HUES48 (cell line): ENCODE data around the gene SPPL3.

Experiments
- H3K27ac ChIP-seq: one replicate; pipeline ENCODE4 v1.7.0; 2013; ENCODE audit warnings: low read depth, low read length, inconsistent platforms
- H3K27me3 ChIP-seq: 2 replicates; pipeline ENCODE4 v1.6.1; 2013; ENCODE audit warnings: mild to moderate bottlenecking, low read length; ENCODE audit not compliant: control insufficient read depth, insufficient read depth
- H3K36me3 ChIP-seq: 2 replicates; pipeline ENCODE4 v1.6.1; 2013; ENCODE audit warnings: low read length; ENCODE audit not compliant: control insufficient read depth, insufficient read depth
- H3K4me1 ChIP-seq: 2 replicates; pipeline ENCODE4 v1.6.1; 2013; ENCODE audit warnings: mild to moderate bottlenecking, low read length; ENCODE audit not compliant: control insufficient read depth, insufficient read depth
- H3K4me3 ChIP-seq: 2 replicates; pipeline ENCODE4 v1.5.1; 2013; ENCODE audit warnings: mild to moderate bottlenecking, low read depth, low read length
- H3K9ac ChIP-seq: 2 replicates; pipeline ENCODE4 v1.6.1; 2013; ENCODE audit warnings: mild to moderate bottlenecking, low read depth, low read length, moderate library complexity
- H3K9me3 ChIP-seq: 2 replicates; pipeline ENCODE4 v1.6.1; 2013; ENCODE audit warnings: low read length; ENCODE audit not compliant: control insufficient read depth, insufficient read depth

Gene SPPL3

DNA sequence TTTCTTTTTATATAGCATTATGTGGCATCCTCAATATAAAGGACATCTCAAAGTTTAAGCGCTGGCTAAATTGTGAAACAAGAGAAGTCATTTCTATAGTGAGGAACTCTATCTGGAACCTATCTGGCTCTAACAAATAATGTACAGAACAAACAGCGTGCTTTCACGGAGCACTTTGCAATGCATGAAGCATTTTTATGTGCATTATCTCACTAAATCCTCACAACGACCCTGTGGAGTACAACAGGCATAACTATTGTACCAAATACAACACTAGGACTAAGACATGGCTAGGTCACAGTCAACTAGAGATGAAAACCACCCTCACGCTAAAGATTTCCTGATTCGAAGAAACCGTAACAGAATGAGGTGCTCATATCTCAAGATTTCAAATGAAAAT lies 8.6 kb downstream of the SPPL3 start:
- Histone ChIP-seq H3K9ac (no peak overlapping the region), H3K27me3 (no peaks in the 10 kb centered on the region)

DNA sequence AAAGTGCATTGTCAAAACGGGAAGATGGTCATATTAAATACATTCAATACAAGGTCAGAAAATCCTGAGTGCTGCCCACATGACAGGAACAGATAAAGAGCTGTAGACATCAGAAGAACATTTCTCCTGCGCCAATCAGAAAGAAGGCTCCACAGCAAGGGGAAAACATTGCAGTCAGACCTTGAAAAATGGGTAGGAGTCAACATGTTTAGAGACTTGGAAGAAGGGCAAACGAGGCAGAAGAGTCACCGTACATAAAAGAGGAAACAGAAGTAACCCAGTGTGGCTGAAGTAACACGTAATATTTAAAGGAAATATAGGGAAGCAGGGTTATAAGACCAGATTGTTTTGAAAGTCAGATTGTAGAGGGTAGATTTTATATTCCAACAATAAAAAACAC lies 11.9 kb downstream of the SPPL3 start:
- Histone ChIP-seq H3K4me3 (no peak overlapping the region), H3K9me3 (no peaks in the 10 kb centered on the region), H3K27ac (no peak overlapping the region), H3K36me3 (no peaks in the 10 kb centered on the region), H3K9ac (no peak overlapping the region), H3K27me3 (no peaks in the 10 kb centered on the region), H3K4me1 (peaks cover 10% of the 10 kb centered on the region; the same call in 1 of the 2 replicates)

More for the DNA sequence above, 8.6 kb downstream of the SPPL3 start:
- H3K4me3 ChIP-seq, result no peak overlapping the region
- H3K9me3 ChIP-seq, result no peaks in the 10 kb centered on the region
- peaks cover 10% of the 10 kb centered on the region; the same call in 1 of the 2 replicates for H3K4me1 ChIP-seq
- no peak overlapping the region for H3K27ac ChIP-seq
- H3K36me3 ChIP-seq, result peaks cover 10% of the 10 kb centered on the region; the same call in 1 of the 2 replicates

DNA sequence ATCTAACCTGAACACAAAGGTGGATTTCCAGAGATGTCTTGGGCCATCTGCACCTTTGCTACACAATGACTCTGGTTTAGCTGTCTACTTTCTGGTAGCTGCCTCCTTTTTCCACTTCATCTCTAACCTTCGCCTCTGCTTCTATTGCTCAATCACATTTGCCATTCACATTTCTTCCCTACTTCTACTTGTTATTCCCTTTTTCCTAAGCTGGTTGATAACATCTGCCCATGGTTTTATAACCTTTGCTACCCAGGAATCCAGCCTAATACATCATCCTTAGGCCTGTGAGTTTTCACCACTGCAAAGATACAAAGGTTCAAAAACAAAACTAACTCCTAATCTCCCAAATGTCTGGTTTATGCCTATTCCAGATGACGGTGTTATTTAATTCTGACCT lies 13.2 kb downstream of the SPPL3 start:
- H3K36me3 ChIP-seq, result no peaks in the 10 kb centered on the region
- no peak overlapping the region for H3K9ac ChIP-seq
- no peak overlapping the region for H3K27ac ChIP-seq
- peaks cover 10% of the 10 kb centered on the region; the same call in 1 of the 2 replicates for H3K4me1 ChIP-seq
- no peaks in the 10 kb centered on the region for H3K27me3 ChIP-seq
- H3K4me3 ChIP-seq, result no peak overlapping the region
- H3K9me3 ChIP-seq, result no peaks in the 10 kb centered on the region

DNA sequence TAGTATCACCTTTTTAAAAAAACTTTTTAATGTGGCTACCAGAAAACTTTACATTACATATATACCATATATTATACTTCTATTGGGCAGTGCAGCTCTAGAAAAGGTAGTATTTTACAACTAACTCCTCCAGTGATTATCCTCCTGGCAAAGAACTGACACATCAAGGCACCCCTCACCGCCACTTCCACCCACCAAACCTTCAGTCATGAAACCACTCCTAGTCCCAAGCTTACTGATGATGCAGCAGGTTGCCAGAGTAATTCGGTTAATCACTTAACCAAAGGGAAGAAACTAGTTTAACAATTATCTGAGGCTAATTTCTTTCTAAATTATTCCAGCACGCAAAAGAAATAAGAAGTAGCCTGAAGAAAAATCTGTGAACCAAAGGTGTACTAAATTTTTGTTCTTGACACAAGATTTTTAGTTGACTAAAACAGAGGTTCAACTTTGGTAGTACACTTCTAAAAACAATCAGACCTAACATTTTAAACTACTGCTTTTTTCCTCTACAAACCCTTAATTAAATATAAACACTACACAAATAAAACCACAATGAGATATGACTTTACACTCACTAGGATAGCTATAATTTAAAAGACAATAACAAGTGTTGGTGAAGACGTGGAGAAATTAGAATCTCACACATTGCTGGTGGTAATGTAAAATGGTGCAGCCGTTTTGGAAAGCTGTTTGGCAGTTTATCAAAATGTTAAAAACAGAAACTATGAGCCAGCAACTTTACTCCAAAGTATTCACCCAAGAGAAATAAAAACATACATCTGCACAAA lies 16.7 kb downstream of the SPPL3 start:
- Histone ChIP-seq H3K4me3 (no peak overlapping the region), H3K27ac (no peak overlapping the region), H3K9me3 (no peaks in the 10 kb centered on the region), H3K27me3 (no peaks in the 10 kb centered on the region), H3K36me3 (no peaks in the 10 kb centered on the region), H3K9ac (no peak overlapping the region), H3K4me1 (peaks cover 10% of the 10 kb centered on the region; the same call in 1 of the 2 replicates)

DNA sequence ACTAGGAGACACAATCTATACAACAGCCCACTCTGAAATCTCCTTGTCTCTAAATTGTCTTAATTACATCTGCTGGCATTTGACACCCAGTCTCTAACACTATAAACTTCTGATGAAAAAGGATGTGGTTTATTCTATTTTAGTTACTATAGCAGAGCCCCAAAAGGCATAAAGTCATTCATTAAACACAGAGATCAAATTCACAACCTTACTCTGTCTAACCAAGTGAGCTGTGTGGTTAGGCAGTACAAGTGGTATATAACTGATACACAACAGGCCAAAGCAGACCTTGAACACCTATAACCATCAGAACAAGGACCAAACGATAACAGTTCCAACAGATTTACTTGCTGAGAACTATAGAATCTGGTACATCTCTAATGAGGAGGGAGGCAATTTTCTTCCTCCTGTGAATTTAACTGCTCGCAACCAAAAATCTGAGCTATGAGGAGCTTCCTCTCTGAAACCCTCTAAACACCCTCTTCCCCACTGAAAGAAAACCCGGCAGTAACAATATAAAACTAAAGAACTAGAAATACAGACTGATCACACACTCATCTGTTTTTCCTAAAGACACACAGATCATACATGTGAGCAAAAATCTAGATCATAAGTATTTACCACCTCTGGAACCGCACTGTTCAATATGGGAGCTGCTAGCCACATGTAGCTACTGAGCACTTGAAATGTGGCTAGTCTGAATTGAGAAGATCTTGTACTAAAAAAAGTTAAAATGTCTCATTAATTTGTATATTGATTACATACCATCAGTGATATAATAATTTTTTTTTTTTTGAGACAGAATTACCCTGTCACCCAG lies 17.7 kb downstream of the SPPL3 start:
- no peak overlapping the region for H3K9ac ChIP-seq

DNA sequence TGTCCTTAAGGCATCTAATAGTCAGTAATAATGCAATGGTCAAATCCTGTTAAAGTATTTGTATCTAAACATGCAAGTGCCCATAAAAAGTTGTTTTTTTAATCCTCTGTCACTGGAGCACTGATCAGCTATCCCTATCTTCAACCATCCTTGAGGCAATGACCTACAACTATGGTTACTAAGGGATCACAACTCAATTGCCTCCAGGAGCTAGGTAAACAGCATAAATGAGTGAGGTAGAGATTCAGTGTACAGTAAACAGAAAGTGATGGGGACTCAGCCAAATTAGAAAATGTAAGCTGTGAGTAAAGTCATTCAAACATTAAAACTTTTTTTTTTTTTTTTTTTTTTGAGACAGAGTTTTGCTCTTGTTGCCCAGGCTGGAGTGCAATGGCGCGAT lies 18.6 kb downstream of the SPPL3 start:
- Histone ChIP-seq H3K27ac (no peak overlapping the region), H3K9me3 (no peaks in the 10 kb centered on the region), H3K36me3 (no peaks in the 10 kb centered on the region), H3K27me3 (no peaks in the 10 kb centered on the region), H3K4me3 (no peak overlapping the region), H3K4me1 (no peaks in the 10 kb centered on the region), H3K9ac (no peak overlapping the region)

More for the DNA sequence above, 17.7 kb downstream of the SPPL3 start:
- no peak overlapping the region for H3K27ac ChIP-seq
- no peaks in the 10 kb centered on the region for H3K36me3 ChIP-seq
- no peak overlapping the region for H3K4me3 ChIP-seq
- H3K27me3 ChIP-seq, result no peaks in the 10 kb centered on the region
- no peaks in the 10 kb centered on the region for H3K9me3 ChIP-seq
- H3K4me1 ChIP-seq, result peaks cover 9% of the 10 kb centered on the region; the same call in 1 of the 2 replicates

DNA sequence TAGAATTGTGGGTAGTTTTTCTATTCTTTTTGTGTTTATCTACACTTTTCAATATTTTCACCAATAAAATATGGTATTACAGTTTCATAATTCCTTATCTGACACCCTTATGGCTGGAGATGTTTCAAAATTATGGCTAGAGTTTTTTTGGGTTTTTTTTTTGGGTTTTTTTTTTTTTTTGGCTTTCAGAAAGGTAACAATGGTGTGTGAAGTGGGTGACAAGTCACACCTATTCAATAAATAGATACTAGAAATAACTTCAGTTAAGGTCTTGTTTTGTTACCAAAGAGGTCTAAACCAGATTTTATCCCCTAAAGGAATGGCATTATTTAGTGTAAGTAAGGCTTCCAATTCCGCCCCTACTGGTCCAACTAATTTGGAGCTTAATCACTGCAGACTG lies 19.5 kb downstream of the SPPL3 start:
- Histone ChIP-seq H3K36me3 (no peaks in the 10 kb centered on the region), H3K27ac (no peak overlapping the region), H3K4me3 (no peak overlapping the region), H3K27me3 (no peaks in the 10 kb centered on the region), H3K9me3 (no peaks in the 10 kb centered on the region), H3K4me1 (0 out of 2 replicates have a peak, but pooled peaks cover 1% of the 10 kb centered on the region), H3K9ac (no peak overlapping the region)

DNA sequence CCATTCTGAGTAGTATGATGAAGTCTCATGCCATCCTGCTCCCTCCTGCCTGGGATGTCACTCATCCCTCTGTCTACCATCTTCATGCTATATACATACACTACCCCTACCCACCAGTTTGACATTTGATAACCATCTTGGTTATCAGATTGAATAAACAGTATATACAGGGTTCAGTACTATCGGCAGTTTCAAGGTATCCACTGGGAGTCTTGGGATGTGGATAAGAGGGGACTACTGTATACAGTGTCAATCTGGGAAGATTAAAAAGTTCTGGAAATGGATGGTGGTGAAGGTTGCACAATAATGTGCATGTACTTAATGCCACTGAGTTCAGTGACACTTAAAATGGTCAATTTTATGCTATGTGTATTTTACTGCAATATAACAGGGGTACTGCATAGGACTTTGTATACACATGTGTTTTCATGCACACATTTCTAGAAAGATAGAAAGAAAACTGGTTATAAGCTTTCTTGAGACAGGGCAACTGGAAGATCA lies 22.1 kb downstream of the SPPL3 start:
- Histone ChIP-seq H3K27me3 (no peaks in the 10 kb centered on the region), H3K4me1 (peaks cover 8% of the 10 kb centered on the region; the same call in 1 of the 2 replicates), H3K36me3 (no peaks in the 10 kb centered on the region), H3K4me3 (no peak overlapping the region), H3K9ac (no peak overlapping the region), H3K27ac (no peak overlapping the region), H3K9me3 (no peaks in the 10 kb centered on the region)

DNA sequence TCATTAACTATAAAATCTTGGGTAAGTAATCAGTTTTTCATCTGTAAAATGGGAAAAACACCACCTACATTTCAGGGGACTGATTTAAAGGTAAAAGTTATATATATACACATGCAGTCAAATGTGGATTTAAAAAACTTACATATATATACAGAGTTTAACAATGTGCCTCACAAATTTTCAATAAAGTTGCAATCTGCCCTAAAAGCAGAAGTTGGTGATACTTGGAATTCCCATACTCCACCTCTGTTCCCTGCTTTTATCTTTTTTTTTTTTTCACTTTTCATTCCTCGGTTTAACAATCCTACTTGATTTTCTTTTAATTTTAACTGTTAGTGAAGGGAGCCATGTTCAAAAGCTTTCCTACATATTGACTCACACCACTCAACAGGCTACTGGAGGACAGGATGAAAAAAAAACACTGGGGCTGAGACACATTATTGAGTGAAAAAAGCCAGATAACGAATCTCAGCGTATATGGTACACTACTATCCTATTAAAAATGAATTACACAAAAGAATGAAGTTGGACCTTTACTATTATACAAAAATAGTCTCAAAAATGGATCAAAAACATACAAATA lies 24.3 kb downstream of the SPPL3 start:
- Histone ChIP-seq H3K36me3 (no peaks in the 10 kb centered on the region), H3K4me1 (peaks cover 8% of the 10 kb centered on the region; the same call in 1 of the 2 replicates), H3K9ac (no peak overlapping the region), H3K4me3 (no peak overlapping the region), H3K27ac (no peak overlapping the region), H3K27me3 (no peaks in the 10 kb centered on the region), H3K9me3 (no peaks in the 10 kb centered on the region)

DNA sequence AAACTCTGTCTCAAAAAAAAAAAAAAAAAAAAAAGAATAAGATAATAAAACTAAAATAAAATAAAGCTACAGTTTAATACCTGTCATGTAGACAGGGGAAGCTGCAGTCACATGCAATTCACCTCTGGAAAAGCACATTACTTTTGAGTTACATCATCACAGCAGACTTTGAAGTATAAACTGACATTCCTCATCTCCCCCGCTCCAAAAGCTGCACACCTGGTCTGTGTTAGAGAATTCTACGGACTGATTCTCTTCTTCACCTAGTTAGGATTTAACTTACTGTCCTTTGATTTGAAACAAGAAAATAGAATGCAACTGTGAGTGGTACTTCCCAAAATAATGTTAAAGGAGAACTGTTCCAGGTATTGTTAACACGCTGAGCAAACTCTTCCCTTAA lies 25.1 kb downstream of the SPPL3 start:
- H3K27ac ChIP-seq, result no peak overlapping the region
- no peak overlapping the region for H3K4me3 ChIP-seq
- no peaks in the 10 kb centered on the region for H3K36me3 ChIP-seq
- peaks cover 8% of the 10 kb centered on the region; the same call in 1 of the 2 replicates for H3K4me1 ChIP-seq
- H3K9me3 ChIP-seq, result no peaks in the 10 kb centered on the region
- H3K9ac ChIP-seq, result no peak overlapping the region
- no peaks in the 10 kb centered on the region for H3K27me3 ChIP-seq
